Activated T-helper 1 cell treated with anti-CD3 and anti-CD28 coated beads, Interleukin-12 subunit alpha, Interleukin-12 subunit beta, Interleukin-2, Interleukin-4 antibody, amounts not matched to agents 30 ng/mL and 10 ng/mL and 1 ng/mL, durations not matched to agents 14 hours and 24 hours and 36 hours (primary cell): Measurements from ENCODE around the gene SMPD1. TPM values are rescaled to one million over a fixed set of nuclear protein-coding genes. Genes with fewer than 3 reads are reported as not detected.

Experiments used
- DNase-seq: peaks from one replicate; pipeline ENCODE4 v3.0.0; 2021; ENCODE audit warnings: low spot score
- H3K27ac Mint-ChIP-seq: one replicate; pipeline ENCODE4 v1.8.0; 2021; ENCODE audit warnings: mild to moderate bottlenecking, mixed read lengths
- H3K27me3 Mint-ChIP-seq: one replicate; pipeline ENCODE4 v1.8.0; 2022; ENCODE audit warnings: mild to moderate bottlenecking, moderate library complexity, mixed read lengths; ENCODE audit not compliant: insufficient read depth
- H3K36me3 Mint-ChIP-seq: one replicate; pipeline ENCODE4 v1.8.0; 2021; ENCODE audit warnings: low read depth, mixed read lengths
- H3K4me1 Mint-ChIP-seq: one replicate; pipeline ENCODE4 v1.8.0; 2021; ENCODE audit warnings: low read depth, mixed read lengths
- H3K4me3 Mint-ChIP-seq: one replicate; pipeline ENCODE4 v1.8.0; 2021; ENCODE audit warnings: mild to moderate bottlenecking, moderate library complexity, mixed read lengths
- H3K9me3 Mint-ChIP-seq: one replicate; pipeline ENCODE4 v1.8.0; 2021; ENCODE audit warnings: mixed read lengths
- intact Hi-C: fragments of 100-400 bp; cut with micrococcal nuclease; formaldehyde crosslinking; loops from one replicate; pipeline ENCODE4 v1.15.1; 2024
- total RNA-seq: library from RNA; stranded (reverse); gene quantifications from 2 replicates; pipeline ENCODE4 v1.2.3, GENCODE V29; 2022

The SMPD1 gene
- total RNA-seq: 8.5 and 9.4 TPM in 2 replicates

DNA sequence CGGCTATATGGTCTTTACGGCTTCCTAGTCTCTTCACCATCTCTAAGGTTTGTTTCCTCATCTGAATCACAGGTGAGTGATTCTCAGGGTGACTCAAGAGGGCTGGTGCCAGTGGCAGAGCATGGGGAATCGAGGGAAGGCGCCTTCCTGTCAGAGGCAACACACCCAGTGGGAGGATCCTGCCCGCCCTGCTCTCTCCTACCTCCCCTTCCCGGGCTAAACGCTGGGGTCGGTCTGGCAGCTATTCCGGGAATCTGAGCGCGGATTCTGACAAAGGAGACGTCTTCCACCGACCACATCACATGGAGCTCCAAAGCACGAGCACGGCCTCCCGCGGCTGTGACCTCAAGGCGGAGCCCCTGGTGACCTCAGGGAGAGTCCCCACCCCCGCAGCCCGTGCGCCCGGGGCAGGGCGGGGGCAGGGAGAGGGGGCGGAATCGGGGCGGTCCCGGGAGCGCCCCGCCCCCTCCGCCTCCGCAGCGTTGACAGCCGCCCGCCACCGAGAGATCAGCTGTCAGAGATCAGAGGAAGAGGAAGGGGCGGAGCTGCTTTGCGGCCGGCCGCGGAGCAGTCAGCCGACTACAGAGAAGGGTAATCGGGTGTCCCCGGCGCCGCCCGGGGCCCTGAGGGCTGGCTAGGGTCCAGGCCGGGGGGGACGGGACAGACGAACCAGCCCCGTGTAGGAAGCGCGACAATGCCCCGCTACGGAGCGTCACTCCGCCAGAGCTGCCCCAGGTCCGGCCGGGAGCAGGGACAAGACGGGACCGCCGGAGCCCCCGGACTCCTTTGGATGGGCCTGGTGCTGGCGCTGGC, at the start of gene SMPD1:
TSS of gene SMPD1 (plus strand) at position 570 of the 813 bp plus-strand sequence. CDS start at position 695, 125 bp downstream.
- Mint-ChIP-seq H3K9me3 (no peaks in the 10 kb centered on the region), H3K4me3 (peak within 1 kb of the TSS; percentile 86), H3K27me3 (peaks cover 7% of the 10 kb centered on the region), H3K4me1 (peaks cover 20% of the 10 kb centered on the region), H3K36me3 (peaks cover 11% of the 10 kb centered on the region), H3K27ac (peak within 1 kb of the TSS; percentile 98)
- peak; percentile 89 for DNase-seq
- intact Hi-C loops: loop anchor here (1.0 to 2.0 kb wide), 8 partner anchors 12 to 293 kb away; partner anchors contain the start of genes APBB1, ARFIP2, CAVIN3 and FHIP1B

DNA sequence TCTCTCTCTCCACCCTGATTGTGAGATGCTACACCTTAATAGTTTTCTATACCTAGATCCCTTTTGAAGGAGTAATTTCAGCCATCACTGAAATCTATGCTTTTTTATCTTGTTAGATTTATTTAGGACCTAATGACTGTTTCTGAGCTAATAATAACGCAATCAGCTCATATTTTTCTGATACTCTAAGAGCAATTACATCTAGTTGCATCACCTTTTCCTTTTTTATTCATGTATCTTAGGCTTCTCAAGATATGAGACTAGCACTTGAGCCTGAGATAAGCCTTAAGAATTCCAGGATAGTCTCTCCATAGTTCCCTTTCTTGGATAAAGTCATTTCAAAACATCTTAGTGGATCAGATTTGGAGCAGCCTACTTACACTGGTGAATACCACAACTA, 44.9 kb upstream of the SMPD1 start:
- Mint-ChIP-seq H3K36me3 (no peaks in the 10 kb centered on the region), H3K4me3 (no peak overlapping the region), H3K27me3 (peaks cover 7% of the 10 kb centered on the region), H3K4me1 (no peaks in the 10 kb centered on the region), H3K27ac (no peak overlapping the region), H3K9me3 (no peaks in the 10 kb centered on the region)
- no peak for DNase-seq
- intact Hi-C loops: no loop called here

DNA sequence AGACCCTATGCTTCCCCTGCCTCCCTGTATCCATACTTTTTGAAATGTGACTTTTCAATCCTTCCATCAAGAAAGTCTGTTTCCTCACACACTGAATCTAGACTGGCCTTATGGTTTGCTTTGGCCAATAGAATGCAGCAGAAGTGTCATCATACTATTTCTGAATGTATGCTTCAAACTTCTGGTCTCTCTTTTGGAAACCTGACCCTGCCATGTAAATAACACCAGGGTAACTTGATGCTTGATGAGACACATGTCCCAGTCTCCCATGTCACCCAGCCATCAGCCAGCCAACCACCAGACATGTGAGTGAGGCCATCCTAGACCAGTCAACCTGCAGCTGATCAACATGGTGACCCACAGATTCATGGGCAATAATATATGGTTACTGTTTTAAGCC, 40.2 kb upstream of the SMPD1 start:
- Mint-ChIP-seq H3K27ac (no peak overlapping the region), H3K27me3 (peaks cover 3% of the 10 kb centered on the region)

DNA sequence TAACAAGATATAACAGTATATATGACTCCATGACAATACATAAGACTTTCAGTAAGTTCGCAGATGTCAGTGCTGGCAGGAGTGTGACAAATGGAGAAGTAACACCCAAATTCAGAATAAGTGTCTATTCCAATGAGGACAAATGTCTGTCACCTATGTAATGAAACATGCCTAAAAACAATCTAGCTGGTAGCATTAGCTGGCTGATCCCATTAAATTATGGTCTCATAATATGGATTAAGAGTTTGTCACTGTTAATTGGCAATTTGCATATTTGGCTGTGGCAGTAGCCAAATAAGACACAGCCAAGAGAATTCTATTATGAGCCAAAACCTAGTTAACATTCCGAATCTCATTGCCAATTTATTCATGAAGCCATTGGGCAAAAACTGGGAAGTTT, 39.8 kb upstream of the SMPD1 start:
- no peaks in the 10 kb centered on the region for H3K9me3 Mint-ChIP-seq
- no peak overlapping the region for H3K4me3 Mint-ChIP-seq

More for the DNA sequence above, 40.2 kb upstream of the SMPD1 start:
- Mint-ChIP-seq H3K4me1 (peaks cover 6% of the 10 kb centered on the region), H3K9me3 (no peaks in the 10 kb centered on the region), H3K36me3 (no peaks in the 10 kb centered on the region), H3K4me3 (no peak overlapping the region)
- DNase-seq: no peak
- intact Hi-C loops: loop anchor here (5.0 to 10.0 kb wide), 4 partner anchors 113 to 755 kb away; partner anchors contain the start of genes CNGA4, OR52N2, TRIM22 and TRIM5

DNA sequence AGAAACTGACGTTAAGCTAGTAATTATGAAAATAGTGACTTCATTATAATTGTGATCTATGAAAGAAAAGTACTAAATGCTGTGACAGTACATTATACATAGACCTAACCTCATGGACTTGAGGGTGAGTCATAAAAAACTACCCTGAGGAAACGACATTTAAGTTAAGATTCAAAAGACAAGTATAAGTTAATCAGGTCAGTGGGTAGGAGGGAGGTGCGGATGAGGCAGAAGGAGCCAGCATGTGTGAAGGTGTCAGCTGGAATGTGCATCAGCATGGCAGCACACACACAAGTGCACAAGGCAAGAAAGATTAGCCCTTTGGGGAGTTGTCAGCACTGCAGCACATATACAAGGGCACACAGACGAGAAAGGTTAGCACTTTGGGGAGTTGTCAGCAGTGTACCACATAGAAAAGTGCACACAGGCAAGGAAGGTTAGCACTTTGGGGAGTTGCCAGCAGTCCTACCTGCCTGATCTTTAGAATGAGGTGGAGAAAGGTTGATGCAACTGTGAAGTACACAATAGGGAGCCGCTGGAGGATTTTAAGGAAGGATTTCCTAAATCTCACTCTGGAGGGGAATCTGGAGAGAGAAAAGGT, 38.4 kb upstream of the SMPD1 start:
- H3K27ac Mint-ChIP-seq: peak overlapping the region; percentile 24
- H3K4me3 Mint-ChIP-seq: no peak overlapping the region
- H3K9me3 Mint-ChIP-seq: no peaks in the 10 kb centered on the region
- H3K4me1 Mint-ChIP-seq: peaks cover 6% of the 10 kb centered on the region
- peak; percentile 5 for DNase-seq
- no peaks in the 10 kb centered on the region for H3K27me3 Mint-ChIP-seq
- intact Hi-C loops: loop anchor here (5.0 to 10.0 kb wide), 4 partner anchors 115 to 757 kb away; partner anchors contain the start of genes CNGA4, OR52N2, TRIM22 and TRIM5
- H3K36me3 Mint-ChIP-seq: no peaks in the 10 kb centered on the region

More for the DNA sequence above, 39.8 kb upstream of the SMPD1 start:
- Mint-ChIP-seq H3K27me3 (no peaks in the 10 kb centered on the region), H3K36me3 (no peaks in the 10 kb centered on the region), H3K27ac (no peak overlapping the region), H3K4me1 (peaks cover 6% of the 10 kb centered on the region)
- DNase-seq: no peak
- intact Hi-C loops: loop anchor here (5.0 to 10.0 kb wide), 4 partner anchors 113 to 756 kb away; partner anchors contain the start of genes CNGA4, OR52N2, TRIM22 and TRIM5

DNA sequence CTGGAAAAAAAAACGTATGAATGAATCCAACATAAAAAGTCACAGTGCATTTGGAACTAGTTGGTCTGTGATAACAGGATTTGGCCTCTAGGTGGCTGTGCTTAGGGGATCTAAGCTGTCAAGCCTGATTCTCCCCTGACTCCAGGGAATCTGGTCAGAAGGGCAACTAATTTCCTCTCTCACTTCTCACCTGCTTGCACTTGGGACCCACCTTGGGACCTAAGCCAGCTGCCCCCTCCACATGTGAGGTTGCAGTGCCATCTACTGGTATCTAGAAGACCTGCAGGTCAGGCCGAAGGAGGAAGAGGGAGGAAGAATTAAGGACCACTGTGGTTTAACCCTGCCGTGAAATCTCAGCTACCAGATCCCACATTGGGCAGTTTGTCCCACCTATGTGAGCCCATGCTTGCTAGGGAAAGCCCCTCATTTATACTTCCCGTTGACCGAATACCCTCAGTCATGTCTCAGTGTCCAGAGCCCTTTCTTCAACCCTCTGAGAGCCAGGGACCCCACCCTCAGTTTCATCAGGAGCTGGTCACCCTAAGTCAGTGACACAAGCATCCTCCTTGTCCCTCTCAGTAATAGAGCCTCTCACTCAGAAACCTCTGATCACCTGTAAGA, 36.8 kb upstream of the SMPD1 start:
- Mint-ChIP-seq H3K4me3 (no peak overlapping the region), H3K27me3 (no peaks in the 10 kb centered on the region), H3K36me3 (no peaks in the 10 kb centered on the region), H3K9me3 (no peaks in the 10 kb centered on the region), H3K4me1 (peaks cover 12% of the 10 kb centered on the region), H3K27ac (no peak overlapping the region)
- peak; percentile 47 for DNase-seq
- intact Hi-C loops: loop anchor here (1.0 to 10.0 kb wide), 8 partner anchors 33 to 759 kb away; partner anchors contain the start of genes CAVIN3, CNGA4, OR52N2 and TRIM22

DNA sequence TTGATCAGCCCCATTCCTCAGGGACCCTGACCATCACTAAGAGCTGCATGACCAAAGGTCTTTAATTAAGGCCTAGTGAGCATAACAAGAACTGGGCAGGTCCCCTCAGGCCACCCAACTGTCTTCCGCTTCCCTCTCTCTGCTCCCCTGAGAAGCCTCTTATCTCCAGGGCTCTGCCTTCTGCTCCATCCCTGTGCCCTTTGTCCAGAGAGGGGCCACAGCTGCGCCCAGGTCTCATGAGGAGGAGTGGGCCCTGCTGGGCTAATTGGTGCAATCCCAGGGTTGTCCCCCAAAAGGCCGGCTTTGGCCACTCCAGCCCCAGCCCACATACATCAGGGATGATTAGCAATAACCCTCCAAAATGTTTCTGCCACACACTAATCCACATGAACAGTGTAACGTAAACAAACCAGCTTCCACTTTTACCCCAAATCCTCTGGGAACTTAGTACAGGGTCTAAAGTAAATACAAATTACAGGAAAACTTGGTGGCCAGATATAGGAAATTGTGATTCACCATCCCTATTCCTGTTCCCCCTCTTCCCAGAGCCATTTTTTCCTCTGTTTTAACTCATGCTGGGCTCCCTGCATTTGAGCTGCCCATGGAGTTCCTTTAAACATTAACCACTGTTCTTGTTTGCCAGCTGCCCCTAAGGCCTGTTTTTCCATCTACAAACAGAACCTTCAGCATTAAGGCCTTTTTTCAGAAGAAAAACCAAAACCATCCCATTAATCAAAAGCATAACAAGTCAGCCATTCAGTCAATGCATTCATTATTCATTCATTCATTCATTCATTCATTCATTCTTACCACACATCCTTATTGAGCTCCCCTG, 35.4 kb upstream of the SMPD1 start:
- no peak overlapping the region for H3K27ac Mint-ChIP-seq
- H3K36me3 Mint-ChIP-seq: no peaks in the 10 kb centered on the region
- peaks cover 12% of the 10 kb centered on the region for H3K4me1 Mint-ChIP-seq
- H3K27me3 Mint-ChIP-seq: no peaks in the 10 kb centered on the region
- no peaks in the 10 kb centered on the region for H3K9me3 Mint-ChIP-seq
- DNase-seq: no peak
- intact Hi-C loops: loop anchor here (5.0 to 10.0 kb wide), 4 partner anchors 118 to 760 kb away; partner anchors contain the start of genes CNGA4, OR52N2, TRIM22 and TRIM5
- no peak overlapping the region for H3K4me3 Mint-ChIP-seq

DNA sequence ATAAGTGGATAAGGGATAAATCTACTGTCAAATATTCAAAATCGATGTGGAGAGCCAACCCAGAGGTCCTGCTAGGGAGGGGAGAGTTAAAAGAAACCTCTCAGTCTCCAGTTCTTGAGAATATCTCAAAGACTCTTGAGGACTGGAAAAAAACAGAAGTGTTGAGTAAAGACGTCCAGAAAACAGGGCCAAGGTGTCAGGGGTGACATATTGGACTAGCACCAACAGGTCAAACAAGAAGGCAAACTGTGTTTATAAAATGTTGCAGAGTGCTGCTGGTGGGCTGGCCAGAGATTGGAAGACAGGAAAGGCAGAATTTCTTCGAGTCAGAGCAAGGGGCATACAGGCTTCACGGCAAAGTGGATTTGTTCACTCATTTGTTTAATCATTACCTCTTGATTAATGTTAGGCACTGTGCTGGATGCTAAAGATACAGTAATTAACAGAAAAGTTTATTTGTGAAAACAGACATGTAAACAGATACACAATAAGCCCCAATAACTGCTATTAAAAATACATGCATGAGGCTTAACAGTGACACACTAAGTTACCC, 33.7 kb upstream of the SMPD1 start:
- no peaks in the 10 kb centered on the region for H3K36me3 Mint-ChIP-seq
- H3K27ac Mint-ChIP-seq: no peak overlapping the region
- H3K4me3 Mint-ChIP-seq: no peak overlapping the region
- H3K27me3 Mint-ChIP-seq: no peaks in the 10 kb centered on the region
- no peaks in the 10 kb centered on the region for H3K9me3 Mint-ChIP-seq
- H3K4me1 Mint-ChIP-seq: peaks cover 10% of the 10 kb centered on the region
- intact Hi-C loops: loop anchor here (1.0 to 10.0 kb wide), 4 partner anchors 36 to 762 kb away; partner anchors contain the start of genes CAVIN3, OR52N2, TRIM22 and TRIM5
- no peak for DNase-seq

DNA sequence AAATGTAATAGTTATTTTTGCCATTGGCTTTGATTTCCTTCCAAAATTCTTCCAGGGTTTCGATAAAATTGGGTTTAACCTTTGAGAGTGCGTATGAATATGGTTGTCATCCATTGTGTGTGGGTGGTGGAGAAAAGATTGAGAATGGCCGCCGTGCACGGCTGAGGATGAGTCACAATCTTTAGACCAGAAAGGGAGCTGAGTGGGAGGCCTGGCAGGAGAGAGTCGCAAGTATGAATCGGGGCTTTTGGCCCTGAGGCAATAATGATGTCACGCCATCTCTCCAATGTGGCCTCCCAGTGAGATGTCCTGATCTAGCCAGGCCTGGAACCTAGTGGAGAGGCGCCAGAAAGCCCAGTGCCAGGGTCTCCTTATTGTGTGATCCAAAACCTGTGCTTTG, 33.1 kb upstream of the SMPD1 start:
- Mint-ChIP-seq H3K4me1 (peaks cover 5% of the 10 kb centered on the region), H3K27ac (no peak overlapping the region), H3K9me3 (no peaks in the 10 kb centered on the region), H3K36me3 (no peaks in the 10 kb centered on the region), H3K4me3 (no peak overlapping the region), H3K27me3 (no peaks in the 10 kb centered on the region)
- intact Hi-C loops: loop anchor here (1.0 to 10.0 kb wide), 4 partner anchors 37 to 762 kb away; partner anchors contain the start of genes CAVIN3, OR52N2, TRIM22 and TRIM5
- no peak for DNase-seq

DNA sequence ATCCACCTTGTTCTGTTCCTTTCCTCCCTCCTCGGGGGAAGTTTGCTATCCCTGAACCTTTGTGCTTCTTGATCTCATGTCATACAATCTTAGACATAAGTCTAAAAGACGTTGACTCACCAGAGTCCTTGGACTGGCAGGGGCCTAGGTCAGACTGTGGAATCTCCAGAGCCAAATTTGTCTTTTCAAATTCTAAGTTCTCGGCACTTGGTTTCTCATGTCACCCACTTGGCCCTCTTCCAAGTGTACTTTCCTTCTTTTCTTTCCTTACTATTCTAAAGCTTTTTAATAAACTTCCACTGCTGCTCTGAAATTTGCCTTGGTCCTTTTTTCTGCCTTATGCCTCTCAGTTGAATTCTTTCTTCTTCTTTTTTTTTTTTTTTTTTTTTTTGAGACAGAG, 30.1 kb upstream of the SMPD1 start:
- intact Hi-C loops: no loop called here
- peaks cover 5% of the 10 kb centered on the region for H3K4me1 Mint-ChIP-seq
- no peaks in the 10 kb centered on the region for H3K9me3 Mint-ChIP-seq
- no peak overlapping the region for H3K27ac Mint-ChIP-seq
- DNase-seq: no peak
- H3K4me3 Mint-ChIP-seq: no peak overlapping the region
- no peaks in the 10 kb centered on the region for H3K36me3 Mint-ChIP-seq
- H3K27me3 Mint-ChIP-seq: no peaks in the 10 kb centered on the region

DNA sequence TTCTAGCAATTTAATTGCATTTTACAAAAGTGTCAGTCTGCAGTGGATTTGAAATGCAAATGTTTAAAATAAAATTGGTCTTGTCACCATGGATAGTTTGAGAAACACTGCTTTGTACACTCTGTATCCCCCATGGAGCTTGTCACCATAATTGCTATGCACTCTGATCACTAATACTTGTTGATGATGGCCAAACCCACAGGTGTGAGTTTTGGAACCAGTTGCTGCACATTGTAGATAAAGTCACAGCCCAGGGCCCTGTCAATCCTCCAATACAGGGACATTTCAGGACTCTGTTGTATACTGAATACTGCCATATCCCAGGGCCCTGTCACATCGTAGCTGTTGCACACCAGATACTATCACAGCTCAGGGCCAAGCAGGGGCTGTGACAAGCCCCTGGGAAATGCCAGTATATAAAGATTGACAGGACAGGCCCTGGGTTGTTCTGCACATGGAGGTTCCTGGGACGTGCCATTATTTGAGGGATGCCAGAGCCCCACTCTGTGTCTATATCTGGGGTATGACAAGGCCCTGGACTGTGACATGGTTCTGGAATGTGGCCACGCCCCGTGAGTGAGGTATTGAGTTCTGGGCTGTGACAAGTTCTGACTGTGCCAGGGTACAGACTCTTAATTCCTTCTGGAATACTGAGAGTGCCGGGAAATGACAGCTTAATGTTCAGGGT, 27.9 kb upstream of the SMPD1 start:
- no peak overlapping the region for H3K4me3 Mint-ChIP-seq
- H3K4me1 Mint-ChIP-seq: peaks cover under 1% of the 10 kb centered on the region
- no peaks in the 10 kb centered on the region for H3K27me3 Mint-ChIP-seq
- intact Hi-C loops: no loop called here
- no peaks in the 10 kb centered on the region for H3K9me3 Mint-ChIP-seq
- H3K36me3 Mint-ChIP-seq: no peaks in the 10 kb centered on the region
- no peak overlapping the region for H3K27ac Mint-ChIP-seq
- no peak for DNase-seq
